Bronchial epithelial cell (primary cell): ENCODE data around the gene XYLB. TPM values are rescaled to one million over a fixed set of nuclear protein-coding genes. Genes with fewer than 3 reads are reported as not detected.

ENCODE experiments used
- DNase-seq: peaks from one replicate; pipeline ENCODE4 v3.0.0-alpha.2; 2010; ENCODE audit warnings: low read depth
- FAIRE-seq: peaks from 2 replicates; lab custom pipeline; 2011; peaks lifted over from hg19 to GRCh38; lab: Jason Lieb, UNC
- H3K27me3 ChIP-seq: 2 replicates; pipeline ENCODE4 v1.5.1; 2011; ENCODE audit warnings: low read length; ENCODE audit not compliant: control insufficient read depth, insufficient read depth
- H3K36me3 ChIP-seq: 2 replicates; pipeline ENCODE4 v1.5.1; 2011; ENCODE audit warnings: low read length; ENCODE audit not compliant: control insufficient read depth, insufficient read depth
- H3K4me3 ChIP-seq: 2 replicates; pipeline ENCODE4 v1.5.1; 2011; ENCODE audit warnings: mild to moderate bottlenecking, low read depth, low read length, control low read depth
- CTCF ChIP-seq: IDR thresholded peaks from 2 replicates; pipeline ENCODE4 v1.5.1; 2011; ENCODE audit warnings: mild to moderate bottlenecking, moderate library complexity, low read length, control low read depth, inconsistent platforms; ENCODE audit not compliant: insufficient read depth, severe bottlenecking
- total RNA-seq: library from RNA; depleted of rRNA; stranded (reverse); fragments of >200 nt; gene quantifications from 2 replicates; pipeline ENCODE4 v1.2.1, GENCODE V29; 2014

Gene XYLB
- total RNA-seq, 1 donor from 2014 or later, result 2.1 TPM

- Histone ChIP-seq H3K27me3 (no peaks in the 10 kb centered on the region), H3K4me3 (no peak overlapping the region), H3K36me3 (no peaks in the 10 kb centered on the region)
- no peak for FAIRE-seq
- no peak for DNase-seq
- no peak for TF ChIP-seq CTCF
Measured at GRCh38 chr3:38308456-38308855, 38.1 kb upstream of the XYLB start.

- no peaks in the 10 kb centered on the region for H3K36me3 ChIP-seq
- H3K4me3 ChIP-seq, result no peak overlapping the region
- TF ChIP-seq CTCF, result no peak
- no peak for FAIRE-seq
- DNase-seq, result no peak
- no peaks in the 10 kb centered on the region for H3K27me3 ChIP-seq
Measured at GRCh38 chr3:38311476-38311875, 35.1 kb upstream of the XYLB start.

- DNase-seq, result no peak
- no peak overlapping the region for H3K4me3 ChIP-seq
- no peaks in the 10 kb centered on the region for H3K27me3 ChIP-seq
- TF ChIP-seq CTCF, result no peak
- H3K36me3 ChIP-seq, result no peaks in the 10 kb centered on the region
- FAIRE-seq, result no peak
Measured at GRCh38 chr3:38311941-38312340, 34.6 kb upstream of the XYLB start.

- FAIRE-seq, result peak; percentile 50
- H3K27me3 ChIP-seq, result no peaks in the 10 kb centered on the region
- TF ChIP-seq CTCF, result no peak
- no peak for DNase-seq
- H3K36me3 ChIP-seq, result no peaks in the 10 kb centered on the region
- H3K4me3 ChIP-seq, result no peak overlapping the region
Measured at GRCh38 chr3:38312356-38312755, 34.2 kb upstream of the XYLB start.

- H3K27me3 ChIP-seq, result no peaks in the 10 kb centered on the region
- FAIRE-seq (no peak), DNase-seq (no peak)
- no peaks in the 10 kb centered on the region for H3K36me3 ChIP-seq
- no peak overlapping the region for H3K4me3 ChIP-seq
- no peak for TF ChIP-seq CTCF
Measured at GRCh38 chr3:38313263-38313662, 33.3 kb upstream of the XYLB start.

- H3K4me3 ChIP-seq, result no peak overlapping the region
- no peaks in the 10 kb centered on the region for H3K27me3 ChIP-seq
- no peak for TF ChIP-seq CTCF
- H3K36me3 ChIP-seq, result no peaks in the 10 kb centered on the region
- FAIRE-seq (no peak), DNase-seq (no peak)
Measured at GRCh38 chr3:38313695-38314094, 32.9 kb upstream of the XYLB start.
